GM19372 (cell line): ENCODE measurements around the gene DAPK2.
A peak's percentile ranks its signal among the peaks of the same experiment; 100 is the strongest.
"Not testable (repeated sequence)": the region's sequence is repeated elsewhere in the genome, so short reads cannot be mapped to it uniquely, and the experiment has no call there.

Source experiments
- ATAC-seq: cut with Tn5 transposase; IDR thresholded peaks from one replicate; pipeline ENCODE4 v1.9.1; 2021; ENCODE audit warnings: mild to moderate bottlenecking, low read depth, moderate library complexity; ENCODE audit not compliant: unreplicated experiment

The DAPK2 gene

DNA sequence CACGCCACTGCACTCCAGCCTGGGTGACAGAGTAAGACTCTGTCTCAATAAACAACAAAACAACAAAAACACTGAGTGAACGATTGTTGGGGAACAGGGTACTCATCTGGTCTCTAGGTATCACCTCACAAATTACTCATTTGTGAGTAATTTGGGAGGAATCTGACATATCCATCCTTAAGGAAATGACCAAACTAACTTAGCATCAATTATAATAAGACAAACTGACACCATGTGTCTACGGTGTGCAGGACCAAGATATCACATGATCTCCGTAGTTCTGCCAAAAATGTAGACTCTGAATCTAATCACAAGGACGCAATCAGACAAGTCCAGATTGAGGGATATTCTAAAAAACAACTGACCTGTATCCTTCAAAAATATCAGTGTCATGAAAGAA lies 12.0 kb upstream of the DAPK2 start:
- ATAC-seq = no peak

DNA sequence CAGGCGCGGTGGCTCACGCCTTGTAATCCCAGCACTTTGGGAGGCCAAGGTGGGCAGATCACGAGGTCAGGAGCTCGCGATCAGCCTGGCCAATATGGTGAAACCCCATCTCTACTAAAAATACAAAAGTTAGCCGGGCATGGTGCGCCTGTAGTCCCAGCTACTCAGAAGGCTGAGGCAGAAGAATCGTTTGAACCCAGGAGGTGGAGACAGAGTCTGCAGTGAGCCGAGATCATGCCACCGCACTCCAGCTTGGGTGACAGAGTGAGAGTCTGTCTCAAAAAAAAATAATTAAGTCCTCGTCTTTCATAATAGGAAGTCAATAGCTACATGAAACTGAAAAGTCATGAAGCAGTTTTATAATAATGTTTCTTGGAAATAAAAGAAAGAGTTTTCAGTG lies 7.4 kb upstream of the DAPK2 start:
- not testable (repeated sequence) for ATAC-seq

DNA sequence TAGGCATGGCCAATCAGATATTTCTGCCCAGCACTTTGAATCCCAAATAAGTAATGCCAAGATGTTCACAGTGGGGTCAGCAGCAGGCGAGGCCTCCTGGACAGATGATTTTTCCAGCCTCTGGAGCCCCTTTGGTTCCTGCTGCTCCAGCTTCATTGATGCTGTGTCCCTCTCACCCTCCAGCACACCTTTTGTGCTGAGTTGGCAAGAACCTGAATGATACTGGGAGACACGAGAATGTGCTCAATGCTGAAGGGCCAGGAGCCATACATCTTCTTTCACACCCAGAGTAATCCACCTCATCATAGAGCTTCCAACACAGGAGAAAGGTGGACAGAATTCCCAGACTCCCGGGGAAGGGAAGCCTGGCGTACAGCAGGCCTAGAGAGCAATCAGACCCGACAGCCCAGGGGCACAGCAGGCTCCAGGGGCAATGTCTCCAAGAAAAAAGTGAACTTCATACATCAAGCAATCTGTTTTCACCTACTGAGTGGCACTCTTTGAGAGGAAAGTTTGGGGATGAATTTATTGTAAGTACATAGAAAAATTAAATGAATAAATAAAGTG lies 6.7 kb upstream of the DAPK2 start:
- no peak for ATAC-seq

DNA sequence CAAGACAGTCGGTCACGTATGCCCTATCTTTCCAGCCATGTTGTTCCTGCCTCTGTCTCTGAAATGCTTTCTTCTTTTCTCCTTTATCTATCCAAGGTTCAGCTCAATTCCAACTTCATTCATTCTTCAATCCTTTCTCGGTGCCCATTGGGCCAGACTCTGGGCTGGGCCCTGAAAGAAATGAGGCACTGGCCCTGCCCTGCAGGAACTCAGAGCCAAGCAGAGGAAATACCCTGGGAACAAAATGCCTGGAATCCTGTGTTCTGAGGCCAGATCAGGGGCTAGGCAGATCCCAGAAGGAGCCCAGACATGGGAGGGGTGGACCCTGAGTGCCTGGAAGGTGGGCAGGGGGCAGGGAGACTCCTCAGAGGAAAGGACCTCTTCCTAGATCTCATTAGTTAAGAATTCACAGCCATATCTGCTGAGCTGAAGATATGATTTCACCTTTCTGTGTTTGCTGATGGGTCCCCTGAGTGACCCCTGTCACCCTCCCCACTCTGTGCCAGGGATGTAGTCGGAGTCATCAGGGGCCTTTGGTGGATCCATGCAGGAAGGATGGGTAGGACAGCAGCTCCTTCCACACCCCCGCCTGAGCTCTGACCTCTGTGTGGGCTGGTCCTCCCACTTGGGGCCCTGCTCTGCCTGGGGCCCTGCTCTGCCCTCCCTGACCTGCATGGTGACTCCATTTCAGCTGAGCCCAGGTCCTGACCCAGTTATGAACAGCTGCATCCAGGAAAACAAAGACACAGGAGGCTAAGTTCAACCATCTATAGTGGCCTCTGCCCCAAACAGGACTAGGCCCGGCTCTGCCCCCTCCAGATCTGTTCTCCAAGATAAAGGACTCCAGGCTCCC lies 5.3 kb upstream of the DAPK2 start:
- no peak for ATAC-seq

DNA sequence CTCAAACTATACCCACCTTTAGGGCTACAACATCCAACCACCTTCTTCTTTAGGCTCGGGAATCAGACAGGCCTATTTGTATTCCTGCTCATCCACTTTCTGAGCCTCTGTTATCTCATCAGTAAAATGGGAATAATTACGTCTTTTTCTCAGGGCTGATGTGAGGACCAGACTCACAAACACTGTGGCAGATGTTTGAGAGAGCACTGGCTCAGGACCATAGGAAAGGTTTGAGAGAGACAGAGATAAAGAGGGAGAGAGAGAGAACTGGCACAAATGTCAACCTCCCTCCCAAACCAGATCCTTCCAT lies 4.8 kb upstream of the DAPK2 start:
- ATAC-seq = no peak

DNA sequence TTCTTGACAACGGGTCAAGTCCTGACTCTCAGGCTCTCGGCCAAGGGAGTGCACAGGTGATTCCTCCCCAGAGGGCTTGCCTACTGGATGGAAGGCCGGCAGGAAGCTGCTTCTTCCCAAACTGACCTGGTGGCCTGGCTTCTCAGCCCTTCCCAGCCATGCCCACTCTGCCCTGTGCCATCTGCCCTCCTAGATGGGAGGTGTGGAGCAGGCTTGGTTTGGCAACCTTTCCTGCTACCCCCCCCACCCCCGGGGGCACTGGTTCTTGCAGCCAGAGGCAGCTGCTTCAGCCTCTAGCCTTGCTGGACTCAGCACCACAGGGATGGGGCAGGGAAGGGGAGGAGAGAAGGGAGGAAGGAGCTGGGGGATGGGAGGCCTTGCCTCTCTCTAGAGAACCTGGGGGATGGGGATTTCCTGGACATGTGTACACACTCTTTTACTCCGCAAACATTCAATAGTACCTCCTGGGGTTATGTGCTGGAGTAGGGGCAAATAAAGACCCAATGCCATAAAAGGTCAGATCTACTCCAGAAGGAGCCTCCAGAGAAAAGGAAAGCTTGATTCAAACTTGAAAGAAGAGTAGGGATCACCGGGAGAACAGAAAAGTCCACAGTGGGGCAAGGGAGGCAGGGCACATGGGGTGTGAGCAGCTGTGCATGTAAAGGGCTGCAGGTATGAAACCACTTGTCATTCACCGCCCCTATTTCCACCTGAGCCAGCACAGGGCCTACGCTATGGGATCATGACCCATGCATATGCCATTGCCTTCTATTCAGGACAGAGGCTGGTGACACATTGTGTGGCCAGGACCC lies 4.2 kb upstream of the DAPK2 start:
- no peak for ATAC-seq

DNA sequence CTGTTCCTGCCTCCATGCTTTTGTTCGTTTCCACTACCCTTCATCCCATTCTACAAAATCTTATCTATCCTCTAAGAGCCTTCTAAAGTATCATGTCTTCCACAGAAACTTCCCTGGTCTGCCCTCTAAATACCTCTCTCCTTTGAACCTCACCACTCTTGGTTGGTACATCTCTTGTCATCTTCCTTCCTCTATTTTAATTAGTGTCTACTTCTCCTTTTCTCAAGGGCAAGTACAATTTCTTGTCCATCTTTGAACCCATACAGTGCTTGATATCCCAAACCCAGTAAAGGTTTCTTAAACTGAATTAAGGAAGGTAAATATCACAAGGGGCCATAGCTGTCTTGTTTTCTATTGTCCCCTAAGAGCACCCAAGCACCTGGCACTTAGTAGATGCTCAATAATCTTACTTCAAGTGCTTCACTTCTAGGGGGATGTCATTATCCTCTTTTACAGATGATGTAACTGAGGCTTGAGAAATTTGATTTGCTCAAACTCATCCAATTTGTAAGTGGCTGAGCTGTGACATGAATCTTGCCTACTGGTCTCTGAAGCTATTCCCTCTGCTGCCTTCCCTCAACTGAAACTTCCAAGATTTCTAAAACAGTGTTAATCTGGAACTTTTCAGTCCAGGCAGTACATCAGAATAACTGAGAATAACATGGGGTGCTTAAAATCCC lies 2.6 kb upstream of the DAPK2 start:
- ATAC-seq = no peak

DNA sequence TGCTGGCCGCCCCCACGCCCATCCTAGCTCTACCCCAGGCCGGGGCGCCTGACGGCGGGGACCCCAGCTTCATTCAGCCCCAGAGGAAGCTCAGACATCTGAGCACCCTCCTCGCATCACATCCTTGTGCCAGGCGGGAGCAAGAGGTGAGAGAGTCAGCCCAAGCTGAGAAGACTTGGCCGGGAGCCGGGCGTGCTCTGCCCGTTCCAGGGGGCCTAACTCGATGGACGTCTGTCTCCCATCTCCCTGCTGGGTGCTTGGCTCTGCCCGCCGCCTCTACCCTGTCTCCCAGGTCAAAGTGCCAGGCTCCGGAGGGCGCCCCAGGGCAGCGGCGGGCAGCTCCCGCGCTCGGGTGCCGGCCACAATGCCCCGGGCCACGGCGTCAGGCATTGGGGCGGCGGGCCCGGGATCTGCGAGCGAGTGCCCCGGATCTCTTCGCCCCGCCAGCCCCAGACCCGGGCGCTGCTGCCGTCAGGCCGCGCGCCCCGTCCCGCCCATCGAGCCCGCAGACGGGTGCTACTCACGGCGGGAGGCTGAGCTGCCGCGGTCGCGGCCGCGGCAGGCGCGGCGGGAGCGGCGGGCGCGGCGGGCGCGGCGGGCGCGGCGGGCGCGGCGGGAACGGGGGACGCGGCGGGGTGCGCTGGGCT lies 388 bp downstream of the DAPK2 start:
- ATAC-seq = peak; percentile 18

DNA sequence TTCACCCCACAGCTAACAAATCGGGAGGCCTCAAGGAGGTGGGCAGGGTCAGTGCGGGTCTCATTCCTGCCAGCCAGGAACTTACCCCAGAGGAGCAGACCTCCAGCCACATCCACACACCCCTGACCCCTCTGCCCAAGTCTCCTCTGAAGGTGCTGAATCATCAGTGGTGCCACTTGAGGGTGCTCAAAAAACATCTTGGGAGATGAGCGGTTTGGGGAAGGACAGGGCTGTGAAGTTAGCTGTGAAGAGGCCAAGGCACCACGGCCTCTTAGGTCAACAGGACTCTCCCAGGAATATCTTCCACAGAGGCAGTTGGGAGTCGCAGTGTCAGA lies 1.2 kb downstream of the DAPK2 start:
- ATAC-seq = no peak

DNA sequence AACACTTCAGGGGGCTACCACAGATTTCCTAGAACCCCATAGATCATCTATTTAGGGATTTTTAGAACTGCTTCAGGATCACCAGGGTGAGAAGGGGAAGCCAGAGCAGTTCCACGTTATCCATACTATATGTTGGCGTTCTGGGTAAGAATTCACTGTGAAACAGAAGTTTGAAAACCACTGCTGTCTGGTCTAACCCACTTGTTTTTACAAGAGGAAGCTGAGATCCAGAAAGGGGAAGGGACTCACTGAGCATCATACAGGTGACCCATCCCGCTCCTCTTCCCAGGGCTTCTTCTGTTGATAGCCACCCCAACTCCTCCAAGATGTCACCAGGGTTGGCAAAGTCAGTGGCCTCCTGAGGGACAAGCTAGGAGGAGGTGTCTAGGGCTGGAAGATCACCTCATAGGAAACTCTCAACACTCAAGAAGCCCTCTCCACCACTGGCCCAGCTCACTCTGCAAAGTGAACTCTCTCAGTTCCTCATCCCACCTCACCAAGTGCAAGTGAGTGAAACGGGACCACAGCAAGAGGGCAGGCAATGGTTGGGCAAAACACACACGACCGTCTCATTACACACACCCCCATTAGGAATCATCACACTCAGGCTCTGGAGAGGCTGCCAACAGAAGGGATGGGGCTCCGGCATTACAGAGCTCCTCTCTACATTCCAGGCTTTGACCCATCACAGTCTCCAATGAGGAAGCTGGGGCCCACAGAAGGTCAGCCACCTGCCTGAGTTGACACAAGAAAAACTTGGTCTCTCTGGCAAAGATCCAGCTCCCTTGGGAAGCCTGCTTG lies 1.8 kb downstream of the DAPK2 start:
- ATAC-seq = peak; percentile 56

DNA sequence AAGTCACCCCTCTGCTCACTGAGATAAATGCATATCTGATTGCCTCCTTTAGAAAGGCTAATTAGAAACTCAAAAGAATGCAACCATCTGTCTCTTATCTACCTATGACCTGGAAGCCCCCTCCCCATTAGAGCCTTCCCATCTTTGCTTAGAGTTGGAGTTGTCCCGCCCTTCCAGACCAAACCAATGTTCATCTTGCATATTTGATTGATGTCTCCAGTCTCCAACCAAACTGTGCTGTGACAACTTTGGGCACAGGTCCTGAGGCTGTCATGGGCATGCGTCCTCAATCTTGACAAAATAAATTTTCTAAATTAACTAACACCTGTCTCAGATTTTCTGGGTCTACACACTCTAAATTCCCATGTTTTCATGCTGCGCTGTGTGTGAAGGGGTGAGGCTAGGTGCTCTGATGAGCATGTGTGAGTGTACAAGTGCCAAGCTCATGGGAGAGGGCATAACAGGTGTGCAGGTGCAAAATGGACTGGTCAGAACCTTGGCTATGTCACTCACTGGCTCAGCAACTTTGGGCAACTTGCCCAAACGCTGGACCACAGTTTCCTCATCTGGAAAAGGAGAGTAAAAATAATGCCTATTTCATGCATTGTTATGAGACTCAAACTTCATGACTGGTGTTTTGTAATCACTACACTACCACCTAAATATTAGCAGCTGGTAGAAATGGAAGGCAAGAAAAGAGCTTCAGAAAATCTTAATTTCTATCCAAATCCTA lies 7.2 kb downstream of the DAPK2 start:
- ATAC-seq = no peak

DNA sequence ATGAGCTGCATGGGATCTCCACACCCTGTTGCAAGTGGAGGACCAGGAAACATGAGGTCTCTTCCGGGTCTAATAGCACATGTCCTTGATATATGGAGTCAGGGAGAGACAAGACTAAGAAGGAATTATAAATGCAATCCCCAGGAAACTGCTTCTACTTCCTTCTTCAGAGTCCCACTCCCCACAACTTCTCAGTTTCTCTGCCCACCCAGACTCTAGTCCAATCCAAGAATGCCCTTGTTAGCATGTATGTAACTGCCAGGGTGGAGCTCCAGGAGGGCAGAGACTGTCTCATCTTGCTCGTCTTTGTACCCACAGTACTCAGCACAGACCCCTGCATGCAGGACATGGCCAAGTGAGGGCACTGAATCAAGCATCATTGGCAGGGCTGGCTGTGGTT lies 8.3 kb downstream of the DAPK2 start:
- no peak for ATAC-seq

DNA sequence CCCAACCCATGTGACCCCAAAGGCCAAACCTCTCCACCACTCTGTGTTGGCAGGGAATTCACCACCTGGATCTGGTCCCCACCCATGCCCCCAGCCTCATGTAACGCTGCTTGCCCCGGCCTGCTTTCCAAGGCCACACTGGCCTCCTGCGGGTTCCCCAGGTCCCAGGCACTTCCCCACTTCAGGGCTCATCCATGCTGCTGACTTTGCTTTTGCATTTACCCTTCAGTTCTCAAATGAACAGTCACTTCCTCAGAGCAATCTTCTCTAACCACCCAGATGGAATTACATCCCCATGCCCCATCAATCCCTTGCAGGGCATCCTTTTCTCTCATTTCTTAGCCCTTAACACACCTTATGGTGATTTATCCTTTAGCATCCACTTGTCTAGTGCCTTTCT lies 9.2 kb downstream of the DAPK2 start:
- ATAC-seq = no peak

DNA sequence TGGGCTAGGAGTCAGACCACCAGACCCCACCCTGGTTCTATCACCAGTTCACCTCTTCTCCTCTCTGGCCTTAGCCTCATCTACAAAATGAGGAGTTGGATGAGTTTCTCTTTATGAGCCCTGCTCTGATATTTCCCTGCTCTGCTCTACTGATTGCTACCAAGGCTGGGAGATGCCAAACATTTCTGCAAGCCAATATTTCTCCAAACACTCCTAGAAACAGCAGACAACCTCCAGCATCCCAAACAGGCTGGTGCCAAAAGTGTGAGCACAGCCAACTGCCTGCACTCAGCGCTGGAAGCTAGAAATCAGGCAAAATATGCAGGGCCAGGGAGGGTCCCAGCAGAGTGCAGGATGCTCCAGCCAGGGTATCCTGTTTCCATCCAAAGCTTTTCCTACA lies 10.8 kb downstream of the DAPK2 start:
- ATAC-seq = no peak

DNA sequence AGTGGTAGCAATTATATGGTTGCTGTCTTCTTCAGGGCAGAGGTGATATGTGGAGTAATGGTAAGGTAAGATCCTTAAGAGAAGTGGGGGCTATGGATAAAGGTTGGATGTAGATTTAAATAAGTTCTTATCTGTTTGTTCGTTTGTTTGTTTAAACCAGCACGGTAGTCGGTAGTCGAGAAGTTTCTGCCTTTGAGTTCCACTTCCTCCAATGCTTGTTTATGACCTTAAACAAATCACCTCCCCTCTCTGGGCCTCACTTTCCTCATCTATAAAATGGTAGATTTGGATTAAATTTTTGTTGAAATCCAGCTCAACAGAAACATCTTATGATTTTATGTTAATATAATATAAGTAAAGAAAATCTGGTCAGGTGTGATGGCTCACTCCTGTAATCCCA lies 11.8 kb downstream of the DAPK2 start:
- no peak for ATAC-seq

DNA sequence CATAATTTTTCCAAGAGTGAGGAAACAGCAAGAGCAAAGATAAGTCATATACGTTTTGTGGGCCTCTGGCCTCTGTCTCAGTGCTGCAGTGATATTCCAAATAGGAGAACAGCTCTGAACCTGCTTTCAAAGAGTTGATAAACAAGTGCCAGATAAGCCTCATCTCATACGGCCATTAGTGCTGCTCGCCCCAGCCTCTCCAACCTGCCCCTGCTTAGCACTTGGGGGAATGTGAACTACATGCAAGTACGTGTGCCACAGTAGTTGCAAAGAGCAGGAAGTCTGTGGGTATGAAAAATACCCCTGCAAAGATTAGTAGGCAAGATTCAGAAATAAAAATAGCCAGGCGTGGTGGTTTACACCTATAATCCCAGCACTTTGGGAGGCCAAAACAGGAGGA lies 14.0 kb downstream of the DAPK2 start:
- ATAC-seq = no peak

DNA sequence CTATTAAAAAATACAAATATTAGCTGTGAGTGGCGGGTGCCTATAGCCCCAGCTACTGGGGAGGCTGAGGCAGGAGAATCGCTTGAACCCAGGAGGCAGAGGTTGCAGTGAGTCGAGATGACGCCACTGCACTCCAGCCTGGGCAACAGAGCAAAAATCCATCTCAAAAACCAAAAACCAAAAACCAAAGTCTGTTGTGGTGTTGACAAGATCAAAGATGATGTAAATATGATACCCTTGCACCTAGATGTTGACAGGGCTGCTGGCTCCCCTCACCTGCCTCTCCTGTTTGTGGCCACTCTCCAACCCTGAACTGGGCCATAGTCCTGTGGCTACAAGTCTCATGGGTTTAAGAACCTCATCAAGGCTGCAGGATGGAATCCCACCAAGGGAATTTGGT lies 16.2 kb downstream of the DAPK2 start:
- no peak for ATAC-seq

DNA sequence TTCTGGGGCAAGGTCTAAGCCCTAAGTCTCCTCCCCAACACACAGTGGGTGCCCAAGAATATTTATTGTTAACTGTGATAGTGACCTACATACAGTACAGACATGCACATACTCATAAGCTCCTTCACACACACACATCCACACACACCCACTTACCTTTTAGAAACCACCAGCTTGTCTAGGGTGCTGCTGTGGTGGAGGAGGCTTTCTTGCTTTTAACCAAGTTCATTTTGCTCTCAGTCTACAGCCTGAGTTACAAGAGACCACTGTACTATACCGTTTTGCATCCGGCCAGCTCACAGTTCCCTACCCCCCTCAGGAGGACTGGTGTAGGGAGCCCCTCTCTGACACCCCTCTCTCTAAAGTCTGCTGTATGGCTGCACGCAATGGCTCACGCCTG lies 16.7 kb downstream of the DAPK2 start:
- no peak for ATAC-seq

DNA sequence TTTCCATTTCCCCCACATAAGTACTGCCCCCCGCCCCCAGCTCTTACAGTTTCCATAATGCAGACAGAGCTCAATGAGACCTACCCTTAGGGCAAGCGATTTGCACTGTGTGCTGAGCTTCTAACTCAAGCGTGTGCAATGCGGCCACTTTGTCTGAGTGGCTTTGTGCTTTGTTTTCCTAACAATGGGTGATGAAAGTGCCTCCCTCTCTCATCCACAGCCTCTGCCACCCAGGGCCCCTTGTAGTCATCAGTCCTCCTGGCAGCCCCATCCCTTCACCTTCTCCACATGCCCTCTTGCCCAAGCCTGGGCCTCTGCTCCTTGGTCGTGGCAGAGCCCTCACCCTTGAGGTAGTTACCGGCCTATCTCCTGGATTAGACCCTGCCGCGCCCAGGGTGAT lies 17.2 kb downstream of the DAPK2 start:
- no peak for ATAC-seq
